BE2C (cell line): Measurements from ENCODE around the gene CD248. TPM values are rescaled to one million over a fixed set of nuclear protein-coding genes. Genes with fewer than 3 reads are reported as not detected.
A peak's percentile ranks its signal among the peaks of the same experiment; 100 is the strongest.

Experiments
- DNase-seq: peaks from one replicate; pipeline ENCODE4 v3.0.0-alpha.2; 2020
- H3K27me3 ChIP-seq: fragments of 250-450 bp; sonication (Bioruptor Pico); 2 replicates; pipeline ENCODE4 v1.5.1; 2020; ENCODE audit warnings: mild to moderate bottlenecking
- H3K36me3 ChIP-seq: fragments of 250-450 bp; sonication (Bioruptor Pico); 2 replicates; pipeline ENCODE4 v1.5.1; 2020; ENCODE audit warnings: mild to moderate bottlenecking
- H3K4me1 ChIP-seq: fragments of 250-450 bp; sonication (Bioruptor Pico); 2 replicates; pipeline ENCODE4 v1.5.1; 2020
- H3K4me3 ChIP-seq: 2 replicates; pipeline ENCODE4 v1.5.1; 2011; ENCODE audit warnings: low read depth, low read length
- H3K9me3 ChIP-seq: fragments of 250-450 bp; sonication (Bioruptor Pico); 2 replicates; pipeline ENCODE4 v1.5.1; 2020
- CTCF ChIP-seq: IDR thresholded peaks from 2 replicates; pipeline ENCODE4 v1.5.1; 2012; ENCODE audit warnings: mild to moderate bottlenecking, low read depth, low read length
- polyA plus RNA-seq: library from polyadenylated mRNA; unstranded; fragments of >200 nt; gene quantifications from one replicate; pipeline ENCODE4 v1.2.1, GENCODE V29; 2012; ENCODE audit warnings: low read depth, missing spikeins; ENCODE audit not compliant: insufficient read length, insufficient read depth

The CD248 gene
- 93.0 TPM for polyA plus RNA-seq

- no peaks in the 10 kb centered on the region for H3K27me3 ChIP-seq
- peak within 1 kb of the TSS; percentile 59 for H3K4me3 ChIP-seq
- peak; percentile 90 for DNase-seq
- no peaks in the 10 kb centered on the region for H3K36me3 ChIP-seq
- H3K9me3 ChIP-seq: no peaks in the 10 kb centered on the region
- H3K4me1 ChIP-seq: peaks cover 38% of the 10 kb centered on the region
- no peak for TF ChIP-seq CTCF
Observed at GRCh38 chr11:66316849-66317251, at the start of gene CD248. TSS of gene CD248 (minus strand) at chr11:66317044. CDS start at chr11:66317027, 17 bp downstream.

GRCh38 chr11:66365711-66366619 lies 49.1 kb upstream of the CD248 start:
- Histone ChIP-seq H3K4me3 (no peak overlapping the region), H3K4me1 (no peaks in the 10 kb centered on the region), H3K27me3 (no peaks in the 10 kb centered on the region), H3K9me3 (no peaks in the 10 kb centered on the region), H3K36me3 (peaks cover 17% of the 10 kb centered on the region)
- no peak for DNase-seq
- no peak for TF ChIP-seq CTCF

- Histone ChIP-seq H3K4me3 (no peak overlapping the region), H3K27me3 (no peaks in the 10 kb centered on the region), H3K4me1 (no peaks in the 10 kb centered on the region), H3K36me3 (peaks cover 17% of the 10 kb centered on the region), H3K9me3 (no peaks in the 10 kb centered on the region)
- DNase-seq: no peak
- no peak for TF ChIP-seq CTCF
Observed at GRCh38 chr11:66365166-66365565, 48.3 kb upstream of the CD248 start.

GRCh38 chr11:66363805-66364535 lies 47.1 kb upstream of the CD248 start:
- H3K9me3 ChIP-seq: no peaks in the 10 kb centered on the region
- H3K36me3 ChIP-seq: peaks cover 17% of the 10 kb centered on the region
- no peaks in the 10 kb centered on the region for H3K27me3 ChIP-seq
- peak; percentile 68 for DNase-seq
- peak; percentile 84 for TF ChIP-seq CTCF
- no peak overlapping the region for H3K4me3 ChIP-seq
- no peaks in the 10 kb centered on the region for H3K4me1 ChIP-seq

- H3K36me3 ChIP-seq: peaks cover 12% of the 10 kb centered on the region
Observed at GRCh38 chr11:66363187-66363601, 46.4 kb upstream of the CD248 start.

More at GRCh38 chr11:66363187-66363601, 46.4 kb upstream of the CD248 start:
- Histone ChIP-seq H3K9me3 (no peaks in the 10 kb centered on the region), H3K4me1 (no peaks in the 10 kb centered on the region), H3K4me3 (no peak overlapping the region), H3K27me3 (no peaks in the 10 kb centered on the region)
- TF ChIP-seq CTCF: no peak
- DNase-seq: no peak
